K562 (cell line): Measurements from ENCODE around the gene SHBG. TPM values are rescaled to one million over a fixed set of nuclear protein-coding genes. Genes with fewer than 3 reads are reported as not detected.

Experiments used
- ATAC-seq: fragments of 200-7000 bp; cut with Tn5 transposase; 3 replicates; pipeline ENCODE4 v1.9.1; 2020; ENCODE audit warnings: moderate library complexity
- BruUV-seq: library from RNA; stranded (reverse); fragments of 400-500 nt; replicated peaks from 2 replicates; lab custom pipeline; 2021; lab: Mats Ljungman, UMichigan
- CTCF ChIA-PET: fragments of 300-600 bp; formaldehyde crosslinking; extraction: SDS; loops from one replicate; lab custom pipeline; 2021; ENCODE audit warnings: low intra/inter-chr PET ratio; lab: Yijun Ruan, JAX
- POLR2A ChIA-PET: fragments of 300-600, 350-650 bp; sonication (Branson Sonifier 250); formaldehyde crosslinking; extraction: SDS; loops from one replicate; lab custom pipeline; 2021; ENCODE audit warnings: antibody characterized with exemption, inconsistent platforms; lab: Yijun Ruan, JAX
- DNase-seq, 4 experiments: peaks; one replicate each; pipeline versions ENCODE4 v3.0.0 to v3.0.0-alpha.2; 2011 to 2018; ENCODE audit warnings: low spot score in 3 of 4, mixed read lengths in 3 of 4; ENCODE audit errors: extremely low read depth in 1 of 4
- FAIRE-seq: peaks from 2 replicates; lab custom pipeline; 2011; peaks lifted over from hg19 to GRCh38; lab: Jason Lieb, UNC
- H2AFZ ChIP-seq: 2 replicates; pipeline ENCODE4 v1.6.0; 2011; ENCODE audit warnings: low read depth, low read length, control low read depth, inconsistent platforms
- H3K27ac ChIP-seq: fragments of 200-600 bp; 3 replicates; pipeline ENCODE4 v1.8.0; 2011; ENCODE audit warnings: low read depth, mild to moderate bottlenecking, control low read depth, inconsistent platforms, low read length, moderate library complexity, mixed read lengths; ENCODE audit errors: extremely low read depth
- H3K27me3 ChIP-seq, 2 experiments: fragments of 300-600 bp in 1 of 2; 2 replicates in 1 of 2; 3 replicates in 1 of 2; pipeline versions ENCODE4 v1.6.0 to v1.8.0; 2011; ENCODE audit warnings: inconsistent platforms in 2 of 2, low read length in 2 of 2, mild to moderate bottlenecking in 1 of 2, mixed read lengths in 1 of 2, moderate library complexity in 1 of 2; ENCODE audit not compliant: control insufficient read depth in 2 of 2, insufficient read depth in 2 of 2
- H3K36me3 ChIP-seq: fragments of 300-600 bp; 3 replicates; pipeline ENCODE4 v1.8.0; 2011; ENCODE audit warnings: mild to moderate bottlenecking, low read length, inconsistent platforms; ENCODE audit not compliant: control insufficient read depth, insufficient read depth
- H3K4me1 ChIP-seq, 2 experiments: fragments of 200-600 bp in 1 of 2; replicated peaks in 1 of 2; 2 replicates in 1 of 2; 3 replicates in 1 of 2; pipeline versions ENCODE4 v1.5.1 to v1.8.0; 2011; ENCODE audit warnings: inconsistent platforms in 2 of 2, low read length in 2 of 2, mild to moderate bottlenecking in 1 of 2, mixed read lengths in 1 of 2, moderate library complexity in 1 of 2; ENCODE audit not compliant: control insufficient read depth in 2 of 2, insufficient read depth in 2 of 2
- H3K4me2 ChIP-seq: 2 replicates; pipeline ENCODE4 v1.6.1; 2011; ENCODE audit warnings: low read length, control low read depth, inconsistent platforms, mixed read lengths; ENCODE audit not compliant: insufficient read depth
- H3K4me3 ChIP-seq: fragments of 200-600 bp; sonication (generic), shearing (Covaris generic); 2 replicates; pipeline ENCODE4 v1.5.1; 2016; ENCODE audit warnings: control low read depth, inconsistent platforms
- H3K79me2 ChIP-seq: fragments of 200-600 bp; 3 replicates; pipeline ENCODE4 v1.8.0; 2011; ENCODE audit warnings: low read length, inconsistent platforms; ENCODE audit not compliant: control insufficient read depth, insufficient read depth
- H3K9ac ChIP-seq, 2 experiments: 2 replicates each; pipeline versions ENCODE4 v1.6.0 to v1.6.1; 2011; ENCODE audit warnings: low read depth in 2 of 2, low read length in 2 of 2, control low read depth in 1 of 2, inconsistent platforms in 1 of 2, mild to moderate bottlenecking in 1 of 2, mixed read lengths in 1 of 2; ENCODE audit not compliant: insufficient read depth in 1 of 2
- H3K9me1 ChIP-seq: one replicate; pipeline ENCODE4 v1.6.0; 2011; ENCODE audit warnings: inconsistent platforms, mild to moderate bottlenecking, low read length, moderate library complexity; ENCODE audit not compliant: control insufficient read depth, insufficient read depth
- H3K9me3 ChIP-seq: replicated peaks from 2 replicates; pipeline ENCODE4 v1.5.1; 2011; ENCODE audit warnings: low read depth, low read length, inconsistent platforms; ENCODE audit not compliant: control insufficient read depth, insufficient read depth
- H4K20me1 ChIP-seq: replicated peaks from 2 replicates; pipeline ENCODE4 v1.6.1; 2011; ENCODE audit warnings: low read length, inconsistent platforms, mixed read lengths; ENCODE audit not compliant: control insufficient read depth, insufficient read depth
- BCLAF1 ChIP-seq, 2 experiments: fragments of 450-650 bp in 1 of 2; IDR thresholded peaks; 2 replicates each; pipeline ENCODE4 v1.6.1; 2011 to 2017; ENCODE audit warnings: low read depth in 2 of 2, antibody characterized with exemption in 1 of 2, borderline replicate concordance in 1 of 2, low read length in 1 of 2, mild to moderate bottlenecking in 1 of 2, mixed read lengths in 1 of 2; ENCODE audit not compliant: control insufficient read depth in 1 of 2
- MAX ChIP-seq: sonication (generic); formaldehyde crosslinking; IDR thresholded peaks from 2 replicates; pipeline ENCODE4 v1.9.0; 2022; ENCODE audit warnings: mild to moderate bottlenecking, missing genetic modification reagents
- MAZ ChIP-seq, 2 experiments: fragments of 450-650 bp in 1 of 2; sonication (generic) in 1 of 2; formaldehyde crosslinking; IDR thresholded peaks in 1 of 2; conservative IDR thresholded peaks in 1 of 2; 2 replicates each; pipeline versions ENCODE4 v1.4.0 to v1.5.0; 2020; ENCODE audit warnings: mild to moderate bottlenecking in 1 of 2, missing genetic modification reagents in 1 of 2
- MEIS2 ChIP-seq: fragments of 450-650 bp; IDR thresholded peaks from 2 replicates; pipeline ENCODE4 v1.6.1; 2014; ENCODE audit warnings: mild to moderate bottlenecking; ENCODE audit not compliant: partially characterized antibody
- MIER1 ChIP-seq: fragments of 450-650 bp; IDR thresholded peaks from 2 replicates; pipeline ENCODE4 v1.6.1; 2016; ENCODE audit warnings: antibody characterized with exemption, mild to moderate bottlenecking, low read depth
- MNT ChIP-seq, 2 experiments: fragments of 450-650 bp; conservative IDR thresholded peaks; 2 replicates each; pipeline ENCODE4 v1.6.1; 2017; ENCODE audit warnings: mild to moderate bottlenecking in 2 of 2, moderate library complexity in 2 of 2
- NFE2 ChIP-seq: IDR thresholded peaks from 2 replicates; pipeline ENCODE4 v1.6.1; 2014; ENCODE audit warnings: antibody characterized with exemption, low read depth
- PATZ1 ChIP-seq: fragments of 250-450 bp; sonication (Bioruptor Pico); IDR thresholded peaks from 2 replicates; pipeline ENCODE4 v1.5.0; 2020; ENCODE audit warnings: mild to moderate bottlenecking, borderline replicate concordance
- POLR2A ChIP-seq: fragments of 450-650 bp; conservative IDR thresholded peaks from 2 replicates; pipeline ENCODE4 v1.6.1; 2016
- ZBTB2 ChIP-seq: fragments of 450-650 bp; IDR thresholded peaks from 2 replicates; pipeline ENCODE4 v1.6.1; 2016; ENCODE audit warnings: antibody characterized with exemption
- ZNF384 ChIP-seq: IDR thresholded peaks from 2 replicates; pipeline ENCODE4 v1.6.1; 2012; ENCODE audit warnings: low read depth, low read length, improper control_type of control experiment
- ZNF79 ChIP-seq: fragments of 250-450 bp; sonication (Bioruptor Pico); IDR thresholded peaks from 2 replicates; pipeline ENCODE4 v1.4.0; 2020; ENCODE audit warnings: low read depth, mild to moderate bottlenecking, moderate library complexity
- WGBS: fragments of 100-300 bp; shearing (Covaris generic); methylation state at CpG from one replicate; pipeline ENCODE4 v1.1.6; 2016; ENCODE audit warnings: low coverage, mixed read lengths; ENCODE audit not compliant: insufficient coverage; ENCODE audit errors: missing lambda C conversion rate; 5-methylcytosine and 5-hydroxymethylcytosine counted together
- in situ Hi-C: fragments of 300-500 bp; cut with MboI; formaldehyde crosslinking; loops from 4 replicates; pipeline ENCODE4 v1.15.0; 2018; ENCODE audit warnings: inconsistent platforms, mixed read lengths
- intact Hi-C: fragments of 100-400 bp; cut with micrococcal nuclease; formaldehyde crosslinking; loops from 2 replicates; pipeline ENCODE4 v1.14.2; 2022
- polyA plus RNA-seq, 8 experiments: library from polyadenylated mRNA; depleted of rRNA in 4 of 8; stranded (reverse) in 5 of 8; unstranded in 3 of 8; fragments of >200 nt; fragmentation: Nextera tagmentation in 2 of 8; fragmentation: Illumina TruSeq in 1 of 8; extraction: Ambion mirVana in 2 of 8; extraction: Trizol in 1 of 8; gene quantifications; 2 replicates each; pipeline versions ENCODE4 v1.2.1 to v1.2.3, GENCODE V29; 2011 to 2014; ENCODE audit warnings: inconsistent platforms in 1 of 8, missing spikeins in 1 of 8
- total RNA-seq, 7 experiments: library from RNA; depleted of rRNA in 6 of 7; stranded (reverse); fragments of >200 nt in 6 of 7; fragmentation: Illumina TruSeq in 2 of 7; extraction: Trizol in 2 of 7; gene quantifications; 2 replicates each; pipeline versions ENCODE4 v1.2.1 to v1.2.3, GENCODE V29; 2011 to 2021; ENCODE audit warnings: low replicate concordance in 1 of 7

Gene SHBG
- total and polyA plus RNA-seq, 9 of the 15 experiments (the other 6 are each of a cell fraction or from before 2014, with no cell fraction given) = not detected

- peaks cover 40% of the 10 kb centered on the region for H3K79me2 ChIP-seq
- H3K27me3 ChIP-seq = no peaks in the 10 kb centered on the region
- H3K27ac ChIP-seq = peak overlapping the region; percentile 76
- H4K20me1 ChIP-seq = no peaks in the 10 kb centered on the region; the same call in 1 of the 2 replicates
- FAIRE-seq (no peak), DNase-seq (no peak), ATAC-seq (no peak)
- peak overlapping the region; percentile 71 for H3K4me2 ChIP-seq
- peaks cover 7% of the 10 kb centered on the region; the same call in 2 of the 3 replicates for H3K36me3 ChIP-seq
- no TSS peak for BruUV-seq
- in situ Hi-C loops = no loop called here
- H3K9me3 ChIP-seq = no peaks in the 10 kb centered on the region
- peaks cover 6% of the 10 kb centered on the region for H3K9me1 ChIP-seq
- CTCF ChIA-PET = interaction anchor here (0.5 kb wide), 1 partner anchor 108 kb away, joined by 3 read pairs; no protein-coding TSS in a partner anchor
- intact Hi-C loops = loop anchor here (5.0 kb wide), 1 partner anchor 33 kb away; the partner anchor contains the start of gene MPDU1
- peak overlapping the region; percentile 65 to 88 for H3K9ac ChIP-seq
- peak overlapping the region; percentile 38 for H3K4me3 ChIP-seq
- POLR2A ChIA-PET = interaction anchor here (0.6 to 4.0 kb wide), 7 partner anchors 9 to 1151 kb away, joined by 3 to 28 read pairs (median 4); partner anchors contain the start of genes MPDU1, SAT2 and TP53
- peak overlapping the region; percentile 97 for H2AFZ ChIP-seq
- peaks cover 16 to 27% of the 10 kb centered on the region in 2 experiments; a peak in 4 of 5 replicates for H3K4me1 ChIP-seq
- WGBS = 7% methylated on average over 18 of the region's 28 CpGs
- 0 out of 2 replicates have a peak, but pooled peaks have one; percentile 43 for TF ChIP-seq POLR2A
- TF ChIP-seq PATZ1 (CRISPR knock-in tag) = no peak
- 0 out of 4 replicates have a peak, but pooled peaks of 1 of the 2 experiments have one; percentile 22 for TF ChIP-seq MAZ (CRISPR knock-in tag; conservative IDR thresholded peaks at IDR 0.05 in 1 of 2, IDR thresholded peaks at IDR 0.05 in 1 of 2)
- peak; percentile 86 for TF ChIP-seq MEIS2
- TF ChIP-seq ZNF384 = peak; percentile 99
- TF ChIP-seq MAX (CRISPR knock-in tag) = peak; percentile 61
- no peak for TF ChIP-seq MIER1
- TF ChIP-seq NFE2 = peak; percentile 52; the same call in 1 of the 2 replicates
- no peak for TF ChIP-seq ZNF79 (CRISPR knock-in tag)
- peak; percentile 96 for TF ChIP-seq ZBTB2
- TF ChIP-seq MNT (conservative IDR thresholded peaks at IDR 0.05) = 0 out of 4 replicates have a peak, but pooled peaks of 1 of the 2 experiments have one; percentile 27
- TF ChIP-seq BCLAF1 (IDR thresholded peaks at IDR 0.05; ENCODE audit: borderline replicate concordance in 1 of 2, control insufficient read depth in 1 of 2, low read depth in 2 of 2, low read length in 1 of 2) = no peak
These were observed 14.6 kb upstream of the SHBG start for GRCh38 chr17:7615265-7615747.
